ENCODE results near the gene GINM1. TPM values are rescaled to one million over a fixed set of nuclear protein-coding genes. Genes with fewer than 3 reads are reported as not detected.
A peak's percentile ranks its signal among the peaks of the same experiment; 100 is the strongest.

GINM1 gene
- polyA plus RNA-seq, 6 donors from 2014 or later = 29.4 to 42.4 (median 37.9) TPM

- Mint-ChIP-seq H3K36me3 (peaks cover 0 to 10% of the 10 kb centered on the region in 2 donors), H3K4me1 (peaks cover 14 to 19% (median 17%) of the 10 kb centered on the region in 3 donors), H3K27ac (peak overlapping the region in 3 of 6 donors; percentile 3 to 53 (median 4)), H3K27me3 (no peaks in the 10 kb centered on the region), H3K9me3 (no peaks in the 10 kb centered on the region), H3K4me3 (peak overlapping the region in 2 of 8 donors; percentile 6 to 62)
- no peak for ATAC-seq (ENCODE audit: low read depth in 2 of 2)
- DNase-seq = no peak
Observed at GRCh38 chr6:149627672-149628071, 61.5 kb downstream of the GINM1 start.

GRCh38 chr6:149628875-149629510, 62.8 kb downstream of the GINM1 start:
- H3K27ac Mint-ChIP-seq = peak overlapping the region; percentile 6 to 92 (median 79)
- peak overlapping the region in 3 of 8 donors; percentile 47 to 73 (median 48) for H3K4me3 Mint-ChIP-seq
- peaks cover 0 to 6% of the 10 kb centered on the region in 2 donors for H3K36me3 Mint-ChIP-seq
- peak; percentile 20 for DNase-seq
- no peaks in the 10 kb centered on the region for H3K27me3 Mint-ChIP-seq
- H3K9me3 Mint-ChIP-seq = no peaks in the 10 kb centered on the region
- peak; percentile 86 to 87 for ATAC-seq (ENCODE audit: low read depth in 2 of 2)
- peaks cover 14 to 19% (median 17%) of the 10 kb centered on the region in 3 donors for H3K4me1 Mint-ChIP-seq

- peaks cover 2 to 3% (median 3%) of the 10 kb centered on the region in 3 donors for H3K4me1 Mint-ChIP-seq
- H3K36me3 Mint-ChIP-seq = peaks cover 0 to 10% of the 10 kb centered on the region in 2 donors
- no peak overlapping the region for H3K27ac Mint-ChIP-seq
- no peak for DNase-seq
- H3K27me3 Mint-ChIP-seq = no peaks in the 10 kb centered on the region
- no peak for ATAC-seq (ENCODE audit: low read depth in 2 of 2)
- no peak overlapping the region for H3K4me3 Mint-ChIP-seq
- no peaks in the 10 kb centered on the region for H3K9me3 Mint-ChIP-seq
Observed at GRCh38 chr6:149634315-149634714, 68.1 kb downstream of the GINM1 start.

DNA sequence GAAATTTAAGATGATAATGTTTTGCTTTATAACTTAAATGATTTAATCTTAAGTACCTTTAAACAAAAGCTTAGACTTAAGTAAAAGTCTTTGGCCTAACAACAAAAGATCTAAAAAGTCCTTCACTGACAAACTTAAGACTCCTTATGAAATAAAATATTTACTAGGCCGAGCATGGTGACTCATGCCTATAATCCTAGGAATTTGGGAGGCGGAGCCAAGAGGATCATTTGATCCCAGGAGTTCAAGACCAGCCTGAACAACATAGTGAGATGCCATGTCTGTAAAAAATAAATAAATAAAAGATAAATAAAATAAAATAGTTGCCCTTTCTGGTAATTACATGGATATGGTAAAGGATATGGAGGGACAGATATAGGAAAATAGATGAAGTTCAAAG, 69.9 kb downstream of the GINM1 start:
- Mint-ChIP-seq H3K36me3 (peaks cover 0 to 10% of the 10 kb centered on the region in 2 donors), H3K9me3 (no peaks in the 10 kb centered on the region), H3K4me1 (peaks cover 0 to 4% (median 0%) of the 10 kb centered on the region in 3 donors), H3K4me3 (no peak overlapping the region), H3K27me3 (no peaks in the 10 kb centered on the region), H3K27ac (no peak overlapping the region)
- DNase-seq = no peak
- no peak for ATAC-seq (ENCODE audit: low read depth in 2 of 2)

Other genes with a start within 250 kb of the GINM1 start
- 10 to 100 TPM in 3 of 6 donors, 1 to 10 TPM in 3; 7.7 to 13.5 (median 10.1) TPM for gene TAB2, start 248.7 kb upstream of the GINM1 start, polyA plus RNA-seq (ENCODE audit: low read depth in 6 of 6)
- gene SUMO4, start 166.1 kb upstream of the GINM1 start, polyA plus RNA-seq (ENCODE audit: low read depth in 6 of 6) = 1 to 10 TPM in 2 of 6 donors, under 1 TPM in 3, not detected in 1; 0.26 to 1.6 (median 0.85) TPM
- gene ZC3H12D, start 81.4 kb upstream of the GINM1 start, polyA plus RNA-seq (ENCODE audit: low read depth in 6 of 6) = 1 to 10 TPM; 4.7 to 9.2 (median 7.3) TPM
- 10 to 100 TPM; 10.4 to 16.2 (median 14.5) TPM for gene PPIL4, start 20.3 kb upstream of the GINM1 start, polyA plus RNA-seq (ENCODE audit: low read depth in 6 of 6)
- 10 to 100 TPM in 5 of 6 donors, 1 to 10 TPM in 1; 9.3 to 25.5 (median 23.4) TPM for gene KATNA1, start 82.3 kb downstream of the GINM1 start, polyA plus RNA-seq (ENCODE audit: low read depth in 6 of 6)
- gene LATS1, start 151.7 kb downstream of the GINM1 start, polyA plus RNA-seq (ENCODE audit: low read depth in 6 of 6) = 10 to 100 TPM; 12.5 to 21.4 (median 13.4) TPM
- 1 to 10 TPM in 5 of 6 donors, not detected in 1; 5.0 to 9.6 (median 5.4) TPM for gene NUP43, start 180.2 kb downstream of the GINM1 start, polyA plus RNA-seq (ENCODE audit: low read depth in 6 of 6)
- gene PCMT1, start 183.4 kb downstream of the GINM1 start, polyA plus RNA-seq (ENCODE audit: low read depth in 6 of 6) = 100 to 1,000 TPM; 115 to 157 (median 125) TPM